Glutamatergic neuron (in vitro differentiated cells): ENCODE data around the gene PIP4P1. TPM values are rescaled to one million over a fixed set of nuclear protein-coding genes. Genes with fewer than 3 reads are reported as not detected.
"Not testable (repeated sequence)": the region's sequence is repeated elsewhere in the genome, so short reads cannot be mapped to it uniquely, and the experiment has no call there.

Experiments
- DNase-seq: peaks from one replicate; pipeline ENCODE4 v3.0.0; 2022
- H3K27ac Mint-ChIP-seq: one replicate; pipeline ENCODE4 v1.8.0; 2020; ENCODE audit warnings: mild to moderate bottlenecking, mixed read lengths, inconsistent platforms; ENCODE audit not compliant: unreplicated experiment
- H3K27me3 Mint-ChIP-seq: one replicate; pipeline ENCODE4 v1.8.0; 2020; ENCODE audit warnings: mild to moderate bottlenecking, moderate library complexity, mixed read lengths, inconsistent platforms; ENCODE audit not compliant: unreplicated experiment
- H3K36me3 Mint-ChIP-seq: one replicate; pipeline ENCODE4 v1.8.0; 2020; ENCODE audit warnings: mild to moderate bottlenecking, mixed read lengths, inconsistent platforms; ENCODE audit not compliant: unreplicated experiment
- H3K4me1 Mint-ChIP-seq: one replicate; pipeline ENCODE4 v1.8.0; 2020; ENCODE audit warnings: mild to moderate bottlenecking, low read depth, mixed read lengths, inconsistent platforms; ENCODE audit not compliant: unreplicated experiment
- H3K4me3 Mint-ChIP-seq: one replicate; pipeline ENCODE4 v1.8.0; 2020; ENCODE audit warnings: mild to moderate bottlenecking, mixed read lengths, inconsistent platforms; ENCODE audit not compliant: unreplicated experiment
- H3K9me3 Mint-ChIP-seq: one replicate; pipeline ENCODE4 v1.8.0; 2020; ENCODE audit warnings: mild to moderate bottlenecking, moderate library complexity, mixed read lengths, inconsistent platforms; ENCODE audit not compliant: unreplicated experiment
- total RNA-seq: library from RNA; stranded (reverse); fragmentation: NEBNext Ultra II Directional; extraction: Animal tissue kit (Norgen Biotek cat#: 25700); gene quantifications from one replicate; pipeline ENCODE4 v1.2.1, GENCODE V29; 2021; ENCODE audit not compliant: unreplicated experiment
- TF ChIP-seq, protein P1 (sequence below): fragments of 200-600 bp; sonication (generic); IDR thresholded peaks from one replicate; pipeline ENCODE4 v1.5.0; 2021; ENCODE audit not compliant: partially characterized antibody, unreplicated experiment

Gene PIP4P1
- total RNA-seq, 1 donor from 2014 or later, result 49.1 TPM

- DNase-seq, result no peak
- Mint-ChIP-seq H3K27me3 (peaks cover 3% of the 10 kb centered on the region), H3K27ac (no peak overlapping the region), H3K4me3 (no peak overlapping the region), H3K9me3 (peaks cover 10% of the 10 kb centered on the region), H3K4me1 (peaks cover 24% of the 10 kb centered on the region), H3K36me3 (no peaks in the 10 kb centered on the region)
- TF ChIP-seq, protein P1, sequence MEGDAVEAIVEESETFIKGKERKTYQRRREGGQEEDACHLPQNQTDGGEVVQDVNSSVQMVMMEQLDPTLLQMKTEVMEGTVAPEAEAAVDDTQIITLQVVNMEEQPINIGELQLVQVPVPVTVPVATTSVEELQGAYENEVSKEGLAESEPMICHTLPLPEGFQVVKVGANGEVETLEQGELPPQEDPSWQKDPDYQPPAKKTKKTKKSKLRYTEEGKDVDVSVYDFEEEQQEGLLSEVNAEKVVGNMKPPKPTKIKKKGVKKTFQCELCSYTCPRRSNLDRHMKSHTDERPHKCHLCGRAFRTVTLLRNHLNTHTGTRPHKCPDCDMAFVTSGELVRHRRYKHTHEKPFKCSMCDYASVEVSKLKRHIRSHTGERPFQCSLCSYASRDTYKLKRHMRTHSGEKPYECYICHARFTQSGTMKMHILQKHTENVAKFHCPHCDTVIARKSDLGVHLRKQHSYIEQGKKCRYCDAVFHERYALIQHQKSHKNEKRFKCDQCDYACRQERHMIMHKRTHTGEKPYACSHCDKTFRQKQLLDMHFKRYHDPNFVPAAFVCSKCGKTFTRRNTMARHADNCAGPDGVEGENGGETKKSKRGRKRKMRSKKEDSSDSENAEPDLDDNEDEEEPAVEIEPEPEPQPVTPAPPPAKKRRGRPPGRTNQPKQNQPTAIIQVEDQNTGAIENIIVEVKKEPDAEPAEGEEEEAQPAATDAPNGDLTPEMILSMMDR, result no peak
Measured at GRCh38 chr14:20455355-20456300, 5.6 kb downstream of the PIP4P1 start.

GRCh38 chr14:20454516-20455354 lies 6.5 kb downstream of the PIP4P1 start, which contains the start of the genes APEX1 and OSGEP:
Gene APEX1 (plus strand): TSS chr14:20455226. CDS start chr14:20455646, 420 bp downstream.
Gene OSGEP (minus strand): TSS chr14:20454812. CDS start chr14:20454683, 129 bp downstream.
- Mint-ChIP-seq H3K9me3 (peaks cover 5% of the 10 kb centered on the region), H3K4me3 (no peak within 1 kb of the TSS), H3K36me3 (no peaks in the 10 kb centered on the region), H3K27me3 (no peaks in the 10 kb centered on the region), H3K4me1 (peaks cover 15% of the 10 kb centered on the region), H3K27ac (no peak within 1 kb of the TSS)
- peak; percentile 98 for DNase-seq
- TF ChIP-seq, protein P1, result no peak

DNA sequence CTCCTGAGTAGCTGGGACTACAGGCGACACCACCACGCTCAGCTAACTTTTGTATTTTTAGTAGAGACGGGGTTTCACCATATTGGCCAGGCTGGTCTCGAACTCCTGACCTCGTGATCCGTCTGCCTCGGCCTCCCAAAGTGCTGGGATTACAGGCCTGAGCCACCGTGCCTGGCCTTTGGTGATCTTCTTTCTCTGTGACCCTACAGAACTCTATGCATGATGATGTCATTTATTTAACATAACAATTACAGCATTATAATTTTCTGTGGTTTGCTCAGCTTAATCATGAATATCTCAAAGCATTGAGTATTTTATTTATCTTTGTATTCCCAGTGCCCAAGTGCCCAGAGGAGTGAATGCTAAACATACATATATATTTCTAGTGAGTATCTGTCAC lies 8.4 kb downstream of the PIP4P1 start:
- Mint-ChIP-seq H3K4me3 (peak overlapping the region; percentile 61), H3K4me1 (peaks cover 14% of the 10 kb centered on the region)
- not testable (repeated sequence) for H3K36me3 Mint-ChIP-seq, H3K9me3 Mint-ChIP-seq, H3K27ac Mint-ChIP-seq, H3K27me3 Mint-ChIP-seq, DNase-seq

GRCh38 chr14:20446889-20447288 lies 14.3 kb downstream of the PIP4P1 start:
- Mint-ChIP-seq H3K9me3 (no peaks in the 10 kb centered on the region), H3K4me1 (peaks cover 8% of the 10 kb centered on the region), H3K27me3 (no peaks in the 10 kb centered on the region), H3K36me3 (peaks cover 16% of the 10 kb centered on the region), H3K4me3 (peak overlapping the region; percentile 46), H3K27ac (no peak overlapping the region)
- DNase-seq, result no peak
- TF ChIP-seq, protein P1, result no peak

DNA sequence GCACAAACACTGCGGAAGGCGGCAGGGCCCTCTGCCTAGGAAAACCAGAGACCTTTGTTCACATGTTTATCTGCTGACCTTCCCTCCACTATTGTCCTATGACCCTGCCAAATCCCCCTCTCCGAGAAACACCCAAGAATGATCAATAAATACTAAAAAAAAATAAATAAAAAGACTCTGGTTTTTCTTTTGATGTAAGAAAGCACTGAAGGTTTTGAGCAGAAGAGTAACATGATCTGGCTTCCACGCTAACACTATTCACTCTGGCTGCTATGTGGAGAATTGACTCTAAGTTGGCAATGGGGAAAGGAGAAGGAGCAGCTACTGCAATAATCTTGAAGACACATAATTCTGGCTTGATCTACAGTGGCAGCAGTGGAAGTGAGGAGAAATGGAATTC lies 17.6 kb downstream of the PIP4P1 start:
- H3K4me1 Mint-ChIP-seq, H3K27ac Mint-ChIP-seq, H3K4me3 Mint-ChIP-seq, H3K27me3 Mint-ChIP-seq, H3K9me3 Mint-ChIP-seq, DNase-seq: not testable (repeated sequence)
- peaks cover 20% of the 10 kb centered on the region for H3K36me3 Mint-ChIP-seq
